CD4-positive, alpha-beta T cell treated with Interleukin-4 for 1 hour (primary cell): ENCODE results near the gene SRGAP1.

Experiments
- DNase-seq, 2 donors: peaks; one replicate each; pipeline ENCODE4 v3.0.0-alpha.2; 2020 to 2022

SRGAP1 gene

DNA sequence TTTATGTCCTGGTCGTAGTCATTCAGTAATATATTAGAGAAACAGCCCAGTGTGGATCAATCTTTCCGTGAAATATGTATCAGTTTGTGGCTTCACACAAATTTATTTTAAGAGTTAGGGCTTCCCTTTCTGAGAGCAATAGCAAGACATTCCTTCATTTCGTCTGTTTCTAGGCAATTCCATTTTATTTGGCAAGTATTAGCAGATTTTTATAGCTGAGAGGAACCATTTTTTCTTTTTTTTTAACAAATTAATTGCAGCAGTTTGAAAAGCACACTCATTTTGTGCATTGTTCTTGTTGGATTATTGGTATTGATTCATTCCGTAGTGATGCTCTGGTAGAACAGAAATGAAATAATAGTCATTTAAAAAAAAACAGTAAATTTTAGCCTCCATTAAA, 132.9 kb downstream of the SRGAP1 start:
- DNase-seq, result no peak

DNA sequence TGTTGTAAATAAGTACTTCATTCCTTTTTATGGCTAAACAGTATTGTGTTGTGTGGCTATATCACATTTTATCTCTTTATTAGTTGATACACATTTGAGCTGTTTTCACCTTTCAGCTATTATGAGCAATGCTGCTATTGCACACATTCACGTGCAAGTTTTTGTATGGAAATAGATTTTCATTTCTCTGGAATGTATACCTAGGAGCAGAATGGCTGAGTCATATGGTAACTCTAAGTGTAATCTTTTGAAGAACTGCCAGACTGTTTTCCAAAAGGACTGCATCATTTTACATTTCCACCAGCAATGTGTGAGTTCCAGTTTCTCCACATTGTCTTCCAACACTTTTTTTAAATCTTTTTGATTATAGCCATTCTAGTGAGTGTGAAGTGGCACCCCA, 134.0 kb downstream of the SRGAP1 start:
- DNase-seq, result no peak

DNA sequence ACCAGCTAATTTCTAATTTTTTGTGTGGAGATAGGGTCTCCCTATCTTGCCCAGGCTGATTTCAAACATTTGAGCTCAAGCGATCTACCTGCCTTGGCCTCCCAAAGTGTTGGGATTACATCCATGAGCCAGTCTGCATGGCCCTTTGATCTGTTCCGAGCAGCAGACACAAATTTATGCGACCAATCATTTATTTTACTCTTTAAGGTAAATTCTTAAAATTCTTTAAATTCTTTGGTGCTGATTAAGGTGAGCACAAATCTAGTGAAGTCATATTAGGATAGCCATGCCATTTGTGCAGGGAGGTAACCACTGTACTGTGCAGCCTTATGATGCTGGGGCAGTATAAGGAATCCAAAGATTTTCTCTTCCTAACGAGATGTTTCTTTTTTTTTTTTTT, 135.7 kb downstream of the SRGAP1 start:
- no peak for DNase-seq

DNA sequence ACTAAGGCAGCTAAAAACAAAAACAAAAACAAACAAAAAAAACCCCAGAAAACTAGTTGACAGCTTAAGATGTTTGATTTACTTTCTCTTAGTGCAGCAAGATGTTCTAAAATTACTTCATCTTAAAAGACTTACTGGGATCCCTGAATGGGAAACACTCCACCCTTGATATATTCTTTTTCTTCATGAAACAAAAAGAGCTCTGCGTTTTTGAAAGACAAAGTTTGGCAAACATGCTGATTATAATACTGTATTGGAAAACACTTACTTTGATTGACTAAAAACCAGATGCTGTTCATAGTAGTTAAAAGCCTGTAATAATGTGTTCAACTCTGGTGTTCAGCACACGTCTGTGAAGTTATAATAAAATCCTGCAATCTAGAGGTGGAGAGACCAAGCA, 136.8 kb downstream of the SRGAP1 start:
- DNase-seq, result no peak

DNA sequence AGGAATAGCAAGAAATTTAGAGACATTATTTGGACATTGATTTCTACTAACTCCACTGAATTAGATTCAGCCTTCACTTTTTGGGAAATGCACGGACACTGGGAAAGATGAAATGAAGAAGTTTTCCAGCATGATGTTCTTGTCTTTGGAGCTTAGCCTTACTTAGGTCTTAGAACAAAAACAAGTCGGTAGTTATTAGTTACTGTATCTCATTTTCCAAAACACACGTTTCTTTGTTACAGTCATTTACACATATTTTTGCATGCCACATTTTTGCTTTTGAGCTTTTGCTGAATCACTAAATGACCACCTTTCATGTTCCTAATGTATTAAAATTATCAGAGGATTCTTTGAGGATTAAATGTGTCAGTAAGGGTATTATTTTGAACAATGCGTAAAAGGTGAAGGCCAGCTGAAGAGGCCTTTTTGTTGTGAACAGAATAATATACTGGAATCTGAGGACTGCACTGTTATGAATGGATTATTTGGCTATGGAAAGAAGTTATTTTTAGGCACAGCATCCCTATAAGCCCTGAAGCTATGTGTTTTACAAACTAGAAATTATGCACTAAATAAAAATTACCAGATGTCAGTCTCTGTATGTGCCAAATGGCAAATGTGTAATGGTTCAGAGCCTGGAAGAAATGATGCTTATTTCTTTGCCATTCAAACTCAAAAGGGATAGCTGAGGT, 138.2 kb downstream of the SRGAP1 start:
- no peak for DNase-seq

DNA sequence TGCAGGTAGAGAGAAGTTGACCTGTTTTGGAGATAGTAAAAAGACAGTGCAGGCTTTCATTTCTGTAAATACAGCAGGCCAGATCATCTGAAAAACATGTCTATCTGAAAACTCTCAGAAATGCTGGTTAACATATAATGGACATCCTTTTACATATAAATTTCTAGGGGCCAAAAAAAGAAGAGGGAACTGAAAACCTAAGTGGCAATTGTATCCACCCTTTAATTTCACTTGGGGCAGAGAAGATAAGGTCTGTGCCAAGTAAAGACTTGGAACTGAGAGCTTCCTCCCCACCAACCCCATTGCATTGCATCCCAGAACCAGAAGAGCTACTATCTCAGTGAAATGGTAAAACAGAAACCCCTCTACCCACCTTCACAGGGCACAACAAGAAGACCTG, 141.0 kb downstream of the SRGAP1 start:
- DNase-seq, result no peak

DNA sequence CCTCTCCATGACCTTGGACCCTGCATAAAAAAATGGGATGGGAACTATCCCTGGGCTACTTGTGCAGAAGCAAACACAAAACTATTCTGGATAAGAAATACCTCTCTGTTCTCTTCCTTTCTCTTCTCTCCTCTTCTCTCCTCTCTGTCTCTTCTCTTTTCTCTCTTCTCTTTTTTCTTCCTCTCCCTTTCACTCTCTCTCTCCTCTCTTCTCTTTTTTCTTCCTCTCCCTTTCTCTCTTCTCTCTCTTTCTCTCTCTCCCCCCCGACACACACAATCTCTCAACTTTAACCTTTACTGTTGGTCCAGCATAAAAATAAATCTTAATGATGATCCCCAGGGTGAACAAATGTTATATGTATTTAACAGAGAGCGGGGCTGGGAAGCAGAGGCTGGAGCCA, 141.4 kb downstream of the SRGAP1 start:
- DNase-seq, result no peak

DNA sequence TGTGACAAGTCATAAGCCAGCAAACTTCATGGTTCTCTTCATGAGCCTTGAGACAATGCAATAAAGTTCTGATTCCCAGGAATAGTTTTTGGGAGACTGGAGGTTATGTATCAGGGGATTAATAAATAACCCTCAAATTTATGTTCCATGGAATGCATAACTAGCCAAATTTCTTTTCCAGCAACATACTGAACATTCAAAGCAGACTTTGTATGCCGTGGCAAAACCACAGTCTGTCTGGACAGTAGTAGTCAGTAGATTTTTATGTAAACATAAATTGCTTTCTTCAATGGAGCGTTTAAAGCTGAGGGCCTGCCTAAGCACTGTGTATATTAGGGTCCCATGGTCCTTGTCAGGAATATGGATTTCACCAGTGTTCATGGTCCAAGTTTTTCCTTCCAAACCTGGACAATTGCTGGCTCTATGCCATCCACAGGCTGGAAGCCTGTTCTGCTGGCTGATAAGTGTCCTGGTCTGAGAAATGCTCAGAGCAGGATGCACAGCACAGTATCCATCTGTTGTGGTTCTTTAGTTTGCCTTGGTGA, 144.9 kb downstream of the SRGAP1 start:
- no peak for DNase-seq

DNA sequence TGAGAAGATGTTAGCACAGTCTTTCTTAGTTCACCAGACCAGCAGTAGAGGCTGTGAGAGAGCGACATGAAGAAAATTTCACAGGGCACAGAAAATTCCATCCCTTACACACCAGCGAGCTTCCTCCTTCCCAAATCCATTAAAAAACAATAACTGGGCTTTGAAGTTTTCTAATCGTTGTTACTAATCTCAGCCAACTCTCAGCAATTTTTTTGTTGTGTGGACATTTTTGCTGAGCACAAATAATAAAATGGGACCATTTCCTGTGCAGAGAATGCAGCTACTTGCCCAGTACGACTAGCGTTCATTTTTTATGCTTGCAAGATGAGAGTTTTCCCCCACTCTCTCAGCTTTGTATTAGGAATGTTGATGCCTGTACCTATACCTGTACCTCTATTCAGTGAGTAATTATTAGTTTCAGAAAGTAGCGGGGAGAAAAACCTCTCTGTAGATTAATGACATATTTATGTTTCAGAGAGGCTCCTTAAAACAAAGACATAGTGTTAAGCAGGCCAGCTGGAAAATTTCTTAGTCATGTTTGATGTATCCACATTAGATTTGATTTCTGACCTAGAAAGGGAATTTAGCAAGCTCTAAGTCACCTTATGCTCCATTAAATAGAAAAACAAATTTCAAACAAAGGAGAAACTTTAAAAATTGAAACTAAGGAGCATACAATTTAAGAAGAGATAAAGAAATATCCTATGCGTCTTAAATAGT, 146.5 kb downstream of the SRGAP1 start:
- no peak for DNase-seq

DNA sequence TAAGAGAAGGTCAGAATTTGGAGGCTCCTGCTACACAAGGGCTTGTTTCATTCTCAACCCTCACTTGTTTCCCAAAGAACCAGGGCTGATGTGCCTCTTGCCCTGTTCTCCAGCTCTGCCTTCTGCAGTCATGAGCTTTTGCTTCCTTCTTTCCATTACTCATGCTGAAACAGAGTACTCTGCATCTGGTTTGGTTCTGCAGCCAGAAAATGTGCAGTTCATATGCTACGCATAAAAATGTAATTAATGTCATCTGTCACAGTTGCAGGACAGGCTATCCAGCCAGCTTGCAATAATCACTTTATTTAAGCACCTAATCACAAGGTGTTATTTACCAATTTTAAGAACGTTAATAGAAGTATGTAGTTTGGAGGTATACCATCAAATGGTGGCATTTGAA, 150.2 kb downstream of the SRGAP1 start:
- DNase-seq, result no peak

DNA sequence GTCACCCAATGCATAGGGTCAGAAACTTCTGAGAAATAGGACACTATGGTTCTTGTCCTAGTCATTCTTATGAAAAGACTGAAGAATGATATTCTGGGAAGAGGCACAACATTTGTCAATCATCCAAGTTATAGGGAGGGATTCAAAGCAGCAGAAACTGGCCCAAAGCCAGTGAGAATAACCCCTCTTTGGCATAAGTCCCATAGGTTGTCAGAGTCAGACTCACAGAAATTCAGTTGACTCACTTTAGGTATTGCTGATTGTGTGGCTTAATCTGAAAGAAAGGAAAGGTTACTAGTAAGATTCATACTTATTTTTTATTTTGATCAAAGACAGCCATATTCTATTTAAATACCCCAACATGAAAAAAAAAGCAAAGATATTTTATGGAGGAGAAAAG, 151.0 kb downstream of the SRGAP1 start:
- DNase-seq, result no peak

DNA sequence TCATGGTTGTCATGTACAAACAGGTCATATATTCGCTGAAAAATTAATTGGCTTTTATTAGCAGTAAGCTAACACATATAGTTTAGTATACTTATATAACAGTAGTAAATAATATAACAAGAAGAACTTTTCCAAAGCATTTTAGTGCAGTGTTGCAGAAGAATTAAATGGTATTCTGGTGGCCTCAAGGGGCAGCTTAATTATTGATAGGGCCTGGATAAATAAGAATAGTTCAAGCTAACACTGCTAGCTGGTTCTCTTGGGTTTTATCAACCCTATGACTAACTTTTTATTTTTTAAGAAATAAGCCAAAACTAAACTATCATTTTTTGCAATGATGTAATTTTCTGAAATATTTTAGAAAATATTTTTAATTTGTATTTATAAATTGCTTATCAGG, 152.1 kb downstream of the SRGAP1 start:
- DNase-seq, result no peak

DNA sequence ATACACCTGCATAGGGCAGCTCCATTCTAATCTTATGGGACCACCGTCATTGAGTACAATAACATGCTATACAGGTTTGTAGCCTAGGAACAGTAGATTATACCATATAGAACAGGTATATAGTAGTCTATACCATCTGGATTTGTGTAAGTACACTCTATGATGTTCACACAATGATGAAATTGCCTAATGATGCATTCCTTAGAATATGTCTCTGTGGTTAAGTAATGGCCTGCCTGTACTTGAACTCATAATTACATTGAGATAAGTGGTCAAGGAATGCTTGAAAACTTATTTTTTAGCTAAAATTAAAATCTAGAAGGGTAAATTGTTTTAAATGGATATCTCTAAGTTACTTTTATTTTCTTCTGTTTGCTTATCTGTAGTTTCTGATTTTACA, 152.7 kb downstream of the SRGAP1 start:
- no peak for DNase-seq

DNA sequence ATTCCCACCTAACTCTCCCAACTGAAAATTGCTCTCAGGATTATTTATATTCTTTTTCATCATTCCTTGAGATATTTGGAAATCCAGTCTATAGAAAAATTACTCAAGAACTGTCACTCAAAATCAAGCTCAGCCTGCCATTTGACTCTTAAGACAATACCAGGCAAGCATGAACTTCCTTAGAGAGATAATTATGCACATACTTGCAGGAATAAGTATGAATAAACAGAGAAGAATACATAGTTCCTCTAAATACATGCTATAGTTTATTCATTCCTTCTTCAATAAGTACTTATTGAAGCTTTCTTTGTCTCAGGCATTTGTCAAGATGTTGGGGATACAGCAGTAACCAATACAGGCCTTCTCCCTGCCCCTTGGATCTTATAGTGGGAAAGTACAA, 154.1 kb downstream of the SRGAP1 start:
- no peak for DNase-seq

DNA sequence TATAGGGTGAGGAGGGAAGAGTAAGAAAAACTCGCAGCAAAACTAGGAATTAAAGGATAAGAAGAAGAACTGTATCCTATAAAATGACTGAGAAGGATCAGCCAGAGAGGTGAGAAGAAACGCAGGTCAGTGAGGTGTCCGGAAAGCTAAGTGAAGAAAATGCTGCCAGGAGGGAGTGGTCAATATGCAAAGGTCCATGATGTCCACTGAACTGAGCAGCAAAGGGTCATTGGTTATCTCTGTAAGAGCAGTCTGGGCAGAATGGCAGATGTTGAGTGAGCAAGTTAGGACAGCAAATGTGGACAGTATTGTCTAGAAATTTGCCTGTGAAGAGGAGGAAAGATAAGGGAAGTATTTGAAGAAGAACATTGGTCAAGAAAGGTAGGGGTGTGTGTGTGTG, 155.4 kb downstream of the SRGAP1 start:
- no peak for DNase-seq

DNA sequence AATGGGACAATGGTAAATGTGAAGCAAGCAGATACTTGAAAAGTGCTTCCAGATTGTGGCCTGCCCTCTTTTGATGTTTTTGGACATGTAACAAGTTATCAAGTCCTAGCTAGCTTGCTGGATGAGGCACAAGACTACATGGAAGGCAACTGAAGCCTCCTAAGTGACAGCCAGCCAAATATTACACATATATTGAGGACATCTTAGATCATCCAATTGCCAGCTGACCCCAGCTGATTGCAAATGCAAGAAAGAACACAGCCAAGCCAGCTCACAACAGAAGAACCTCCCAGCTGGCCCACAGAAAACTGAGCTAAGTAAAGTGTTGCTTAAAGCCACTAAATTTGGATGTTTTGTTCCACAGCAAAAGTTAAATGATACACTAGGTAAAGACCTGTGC, 156.9 kb downstream of the SRGAP1 start:
- no peak for DNase-seq

DNA sequence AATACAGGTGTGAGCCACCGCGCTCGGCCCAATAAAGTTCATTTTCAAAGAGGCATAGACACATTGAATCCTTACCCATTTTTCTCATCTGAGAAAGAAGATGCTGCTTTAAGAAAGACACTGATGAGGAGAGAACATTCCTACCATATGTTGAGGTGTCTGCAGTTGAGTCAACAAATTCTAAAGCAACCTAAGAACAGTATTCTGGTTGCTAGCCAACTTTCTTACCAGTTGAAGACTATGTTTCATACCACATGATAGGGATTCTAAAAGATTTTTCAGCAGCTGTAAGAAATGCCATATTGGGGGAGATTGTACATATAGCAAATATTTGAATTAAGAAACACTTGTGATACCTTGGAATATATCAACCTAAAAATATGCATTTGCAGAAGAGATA, 160.1 kb downstream of the SRGAP1 start:
- DNase-seq, result no peak

DNA sequence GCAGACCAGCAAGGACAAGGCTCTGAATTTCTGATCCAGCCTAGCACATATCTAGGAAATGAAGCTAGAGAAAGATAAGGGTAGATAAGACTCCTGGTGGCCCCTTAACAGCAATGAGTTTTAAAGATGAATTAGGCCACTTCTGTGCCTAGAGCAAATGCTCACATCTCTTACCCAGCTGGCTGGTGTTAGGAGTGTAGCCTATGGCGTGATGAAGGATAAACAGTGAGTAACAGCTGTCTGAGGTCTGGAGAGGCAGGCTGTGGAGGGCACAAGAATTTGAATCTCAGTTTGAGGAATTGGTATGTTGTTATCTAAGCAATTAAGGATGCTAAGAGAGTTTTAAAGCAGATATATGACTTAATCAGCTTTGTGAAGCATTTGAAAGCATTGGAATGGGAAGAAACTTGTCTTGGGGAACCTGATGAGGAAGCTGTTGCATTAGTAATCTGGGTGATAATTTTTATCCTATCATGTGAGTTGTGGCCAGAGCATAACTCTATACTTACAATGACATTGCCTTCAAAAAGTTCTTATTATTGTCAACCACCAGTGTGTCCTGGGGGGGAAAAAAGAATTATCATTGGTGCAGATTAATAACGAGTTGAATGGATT, 161.8 kb downstream of the SRGAP1 start:
- DNase-seq, result no peak

DNA sequence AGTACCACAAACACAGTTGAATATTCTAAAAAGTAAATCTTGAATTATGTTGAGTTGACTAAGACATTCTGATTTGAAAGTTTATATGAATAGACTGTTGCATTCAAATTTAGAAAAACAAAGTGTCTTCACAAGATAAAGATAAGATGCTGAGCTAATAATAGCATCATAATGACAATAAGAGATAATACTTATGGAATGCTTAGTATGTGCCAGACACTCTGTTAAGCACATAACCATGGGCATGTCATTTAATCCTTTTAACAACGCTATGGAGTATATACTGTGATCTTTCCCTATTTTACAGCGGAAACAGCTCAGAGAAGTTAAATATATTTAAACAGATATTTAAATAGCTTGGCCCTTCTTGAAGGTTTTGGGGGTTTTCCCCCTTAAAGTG, 163.4 kb downstream of the SRGAP1 start:
- no peak for DNase-seq

DNA sequence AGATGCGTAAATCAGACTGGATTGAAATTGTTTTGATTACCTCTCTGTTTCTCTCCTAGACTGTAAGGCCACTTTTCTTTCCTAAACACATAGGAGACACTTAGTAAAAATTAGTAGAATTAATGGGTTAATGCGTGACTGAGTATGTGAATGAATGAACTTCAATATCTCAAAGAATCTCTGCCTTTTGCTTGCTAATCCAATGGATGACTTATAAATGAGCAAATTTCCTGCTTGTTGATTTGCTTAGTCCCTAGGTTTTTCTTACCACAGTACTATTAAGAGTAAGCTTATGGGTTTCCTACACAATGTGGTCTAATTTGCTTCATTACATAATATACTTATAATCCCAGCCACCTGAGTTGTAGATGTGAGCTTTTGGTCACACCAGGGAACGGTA, 164.1 kb downstream of the SRGAP1 start:
- DNase-seq, result no peak

DNA sequence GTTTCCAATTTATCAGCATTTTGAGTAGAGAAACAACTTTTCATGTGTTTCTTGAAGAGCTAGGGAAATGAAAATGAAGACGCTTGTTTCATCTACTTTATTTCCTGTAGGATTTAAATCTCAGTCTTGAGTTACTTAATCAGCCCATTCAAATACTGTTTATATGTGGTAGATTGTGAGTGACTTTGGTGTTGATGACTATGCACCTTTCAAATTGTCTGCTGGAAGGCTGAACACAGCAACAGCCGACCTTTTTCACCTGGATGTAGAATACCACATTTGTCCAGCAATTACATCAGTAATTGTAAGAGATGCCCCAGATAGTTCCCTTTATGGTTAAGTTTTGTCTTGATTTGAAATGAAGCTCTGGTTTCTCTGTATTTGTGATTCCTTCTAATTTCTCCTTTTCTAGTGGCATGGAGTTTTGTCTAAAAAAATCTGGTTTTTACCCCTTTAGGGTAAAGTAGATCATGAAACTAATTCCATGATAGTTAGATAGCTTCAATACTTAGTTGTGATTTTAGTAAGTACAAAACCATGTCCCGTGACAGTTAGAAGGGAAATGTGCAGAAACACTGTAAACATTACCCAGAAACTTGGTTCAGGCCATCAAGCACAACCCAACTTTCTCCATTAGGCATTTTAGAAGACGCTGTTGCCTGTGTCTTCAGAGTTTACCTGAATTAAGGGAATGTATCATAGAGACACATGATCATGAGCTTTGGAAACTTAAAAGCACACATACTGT, 165.0 kb downstream of the SRGAP1 start:
- no peak for DNase-seq

DNA sequence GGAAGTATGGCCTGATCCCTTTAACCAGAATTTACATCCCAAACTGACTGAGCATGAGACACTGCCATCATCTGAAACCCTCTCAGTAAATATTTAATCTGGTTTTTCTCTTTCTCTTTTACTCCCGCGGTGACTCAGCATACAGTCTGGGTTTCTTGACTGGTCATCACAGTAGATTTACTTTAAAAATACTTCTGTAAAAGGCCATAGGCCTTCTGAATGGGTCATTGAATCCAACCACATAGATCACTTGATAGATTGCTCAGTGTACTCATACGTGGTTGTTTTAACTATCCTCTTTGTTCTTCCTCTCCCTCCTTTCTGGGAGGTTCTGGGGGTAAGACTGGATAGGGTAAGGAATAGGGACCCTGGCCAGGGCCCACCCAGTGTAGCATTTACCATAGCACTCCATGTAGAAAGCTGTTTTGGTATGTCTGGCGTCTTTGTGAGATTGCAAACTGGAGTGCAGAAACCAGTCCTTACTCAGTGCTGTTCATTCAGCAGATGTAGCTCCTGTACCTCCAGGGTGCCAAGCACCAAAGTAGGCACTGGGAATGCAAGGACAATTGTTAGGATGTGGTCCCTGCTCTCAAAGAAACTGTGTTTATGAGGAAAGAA, 165.7 kb downstream of the SRGAP1 start:
- no peak for DNase-seq

DNA sequence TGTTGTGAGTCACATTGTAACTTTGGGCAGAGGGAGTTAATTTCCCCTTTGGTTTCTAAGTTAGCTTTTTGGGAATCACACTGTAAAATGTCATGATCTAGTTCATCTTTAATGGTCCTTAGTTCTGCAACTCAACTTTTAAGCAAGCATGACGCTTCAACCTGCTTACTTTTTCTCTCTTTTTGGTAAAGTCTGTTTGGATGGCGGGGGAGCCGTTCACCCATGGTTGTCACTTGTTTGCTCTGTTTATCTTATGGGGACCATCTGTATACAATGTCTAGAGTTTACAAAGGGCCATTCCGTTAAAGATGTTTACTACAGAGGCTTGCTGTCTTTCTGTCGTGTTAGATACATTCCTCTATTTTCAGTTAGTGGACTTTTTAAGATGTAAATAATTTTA, 172.0 kb downstream of the SRGAP1 start:
- DNase-seq, result no peak
